ENCODE results near the gene TBX4. TPM values are rescaled to one million over a fixed set of nuclear protein-coding genes. Genes with fewer than 3 reads are reported as not detected.

The TBX4 gene
- total RNA-seq, 1 experiment from 2014 or later, result not detected

DNA sequence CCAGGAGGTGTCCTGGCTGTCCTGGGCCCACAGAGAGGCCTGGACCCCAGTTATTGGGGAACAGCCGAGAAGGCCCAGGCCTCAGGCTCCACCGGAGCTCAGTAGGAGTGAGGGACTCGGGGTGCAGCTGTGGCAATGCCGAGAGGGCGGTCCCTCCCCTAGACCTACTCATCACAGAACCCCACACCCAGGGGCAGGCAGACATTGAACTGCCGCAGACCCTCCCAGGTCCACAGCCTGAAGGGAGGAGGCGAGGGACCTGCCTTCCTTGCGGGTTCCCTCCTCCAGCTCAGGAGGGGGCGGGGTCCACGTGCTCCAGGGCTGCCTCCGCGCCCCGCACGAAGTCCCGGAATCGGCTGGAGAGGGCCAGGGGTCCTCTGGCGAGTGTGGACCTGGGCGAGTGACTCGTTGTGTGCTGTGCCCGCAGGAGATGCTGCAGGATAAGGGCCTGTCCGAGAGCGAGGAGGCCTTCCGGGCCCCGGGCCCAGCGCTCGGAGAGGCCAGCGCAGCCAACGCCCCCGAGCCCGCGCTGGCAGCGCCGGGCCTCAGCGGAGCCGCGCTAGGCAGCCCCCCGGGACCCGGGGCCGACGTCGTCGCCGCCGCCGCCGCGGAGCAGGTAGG, 3.9 kb downstream of the TBX4 start:
- TF ChIP-seq, protein P1, sequence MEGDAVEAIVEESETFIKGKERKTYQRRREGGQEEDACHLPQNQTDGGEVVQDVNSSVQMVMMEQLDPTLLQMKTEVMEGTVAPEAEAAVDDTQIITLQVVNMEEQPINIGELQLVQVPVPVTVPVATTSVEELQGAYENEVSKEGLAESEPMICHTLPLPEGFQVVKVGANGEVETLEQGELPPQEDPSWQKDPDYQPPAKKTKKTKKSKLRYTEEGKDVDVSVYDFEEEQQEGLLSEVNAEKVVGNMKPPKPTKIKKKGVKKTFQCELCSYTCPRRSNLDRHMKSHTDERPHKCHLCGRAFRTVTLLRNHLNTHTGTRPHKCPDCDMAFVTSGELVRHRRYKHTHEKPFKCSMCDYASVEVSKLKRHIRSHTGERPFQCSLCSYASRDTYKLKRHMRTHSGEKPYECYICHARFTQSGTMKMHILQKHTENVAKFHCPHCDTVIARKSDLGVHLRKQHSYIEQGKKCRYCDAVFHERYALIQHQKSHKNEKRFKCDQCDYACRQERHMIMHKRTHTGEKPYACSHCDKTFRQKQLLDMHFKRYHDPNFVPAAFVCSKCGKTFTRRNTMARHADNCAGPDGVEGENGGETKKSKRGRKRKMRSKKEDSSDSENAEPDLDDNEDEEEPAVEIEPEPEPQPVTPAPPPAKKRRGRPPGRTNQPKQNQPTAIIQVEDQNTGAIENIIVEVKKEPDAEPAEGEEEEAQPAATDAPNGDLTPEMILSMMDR (IDR thresholded peaks at IDR 0.05; ENCODE audit: unreplicated experiment), result no peak
- no peak overlapping the region for H3K4me3 Mint-ChIP-seq (ENCODE audit: unreplicated experiment)
- BruUV-seq (replicated peaks), result no TSS peak
- intact Hi-C loops (cut with micrococcal nuclease), result no loop called here
- H3K4me1 Mint-ChIP-seq (ENCODE audit: insufficient read depth, unreplicated experiment), result no peaks in the 10 kb centered on the region
- H3K27ac Mint-ChIP-seq (ENCODE audit: low read depth, unreplicated experiment), result no peak overlapping the region
- H3K27me3 Mint-ChIP-seq (ENCODE audit: insufficient read depth, unreplicated experiment), result no peaks in the 10 kb centered on the region
- no peaks in the 10 kb centered on the region for H3K36me3 Mint-ChIP-seq (ENCODE audit: insufficient read depth, unreplicated experiment)
- POLR2A ChIA-PET, result no interaction called here
- CTCF ChIA-PET, result no interaction called here
- DNase-seq (ENCODE audit: unreplicated experiment), result no peak
- peaks cover 12% of the 10 kb centered on the region for H3K9me3 Mint-ChIP-seq (ENCODE audit: unreplicated experiment)

DNA sequence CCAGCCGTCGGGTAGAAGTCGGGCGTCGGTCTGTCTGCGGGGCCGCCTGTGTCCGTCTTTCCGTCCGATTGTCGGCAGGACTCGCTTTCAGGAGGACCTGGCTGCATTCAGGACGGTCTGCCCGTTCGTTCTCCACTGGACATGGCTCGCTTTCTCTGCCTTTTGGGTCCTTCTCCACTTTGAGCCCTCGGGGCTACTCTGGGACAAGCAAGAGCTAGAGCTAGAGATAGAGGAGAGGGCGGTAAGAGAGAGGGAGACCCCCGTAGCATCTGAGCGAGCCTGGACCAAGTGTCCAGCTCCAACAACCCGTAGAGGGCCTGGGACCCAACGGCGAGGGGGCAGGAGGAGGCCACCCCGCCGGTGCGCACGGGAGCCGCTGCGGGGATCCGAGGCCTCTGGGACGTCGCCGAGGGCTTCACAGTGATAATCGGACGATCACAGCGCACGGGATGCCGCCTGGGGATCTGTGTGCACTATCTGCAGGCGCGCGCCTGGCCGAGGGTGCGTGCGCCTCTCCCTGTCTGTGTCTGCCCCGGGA, 4.5 kb downstream of the TBX4 start:
- Mint-ChIP-seq H3K27ac (ENCODE audit: low read depth, unreplicated experiment) (no peak overlapping the region), H3K4me3 (ENCODE audit: unreplicated experiment) (no peak overlapping the region), H3K9me3 (ENCODE audit: unreplicated experiment) (peaks cover 12% of the 10 kb centered on the region), H3K27me3 (ENCODE audit: insufficient read depth, unreplicated experiment) (no peaks in the 10 kb centered on the region), H3K36me3 (ENCODE audit: insufficient read depth, unreplicated experiment) (no peaks in the 10 kb centered on the region), H3K4me1 (ENCODE audit: insufficient read depth, unreplicated experiment) (no peaks in the 10 kb centered on the region)
- no TSS peak for BruUV-seq (replicated peaks)
- CTCF ChIA-PET, result interaction anchor here (0.7 kb wide), 1 partner anchor 12 kb away, joined by 3 read pairs; no protein-coding TSS in a partner anchor
- intact Hi-C loops (cut with micrococcal nuclease), result no loop called here
- DNase-seq (ENCODE audit: unreplicated experiment), result no peak
- TF ChIP-seq, protein P1 (IDR thresholded peaks at IDR 0.05; ENCODE audit: unreplicated experiment), result no peak
- POLR2A ChIA-PET, result no interaction called here

DNA sequence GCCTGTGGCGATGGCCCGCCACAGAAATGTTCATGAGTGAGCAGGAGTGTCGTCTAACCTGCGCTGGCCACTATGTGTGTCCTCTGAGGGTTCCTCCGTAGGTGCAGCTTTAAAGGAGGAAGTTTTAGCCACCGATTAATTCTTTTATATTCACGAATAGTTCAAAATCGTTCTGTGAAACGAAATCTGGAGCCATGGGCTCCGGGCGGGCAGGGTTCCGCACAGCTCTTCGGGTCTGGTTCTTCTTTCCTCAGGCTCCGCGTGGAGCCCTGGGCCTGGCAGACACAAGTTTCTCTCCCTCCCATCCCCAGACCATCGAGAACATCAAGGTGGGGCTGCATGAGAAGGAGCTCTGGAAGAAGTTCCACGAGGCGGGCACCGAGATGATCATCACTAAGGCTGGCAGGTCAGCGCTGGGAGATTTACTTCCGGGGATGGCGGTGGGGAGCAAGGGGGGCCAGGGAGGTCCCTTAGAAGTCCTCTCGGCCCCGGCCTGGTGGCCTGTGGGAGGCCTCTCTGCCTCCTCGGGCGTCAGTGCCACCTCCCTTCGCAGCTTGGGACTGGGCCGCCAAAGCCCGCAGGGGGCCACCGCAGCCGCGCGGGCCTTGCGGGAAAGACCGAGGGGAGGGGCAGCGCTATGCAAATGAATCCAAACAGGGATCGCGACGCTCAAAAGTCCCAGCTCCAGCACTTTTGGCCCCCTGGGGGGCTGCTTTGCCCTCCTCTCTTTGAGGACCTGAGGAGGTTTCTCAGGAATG, 5.2 kb downstream of the TBX4 start:
- no peaks in the 10 kb centered on the region for H3K27me3 Mint-ChIP-seq (ENCODE audit: insufficient read depth, unreplicated experiment)
- no peaks in the 10 kb centered on the region for H3K36me3 Mint-ChIP-seq (ENCODE audit: insufficient read depth, unreplicated experiment)
- no peak overlapping the region for H3K27ac Mint-ChIP-seq (ENCODE audit: low read depth, unreplicated experiment)
- no peak for DNase-seq (ENCODE audit: unreplicated experiment)
- no peak overlapping the region for H3K4me3 Mint-ChIP-seq (ENCODE audit: unreplicated experiment)
- POLR2A ChIA-PET, result interaction anchor here (0.6 kb wide), 1 partner anchor 29 kb away, joined by 3 read pairs; no protein-coding TSS in a partner anchor
- TF ChIP-seq, protein P1 (IDR thresholded peaks at IDR 0.05; ENCODE audit: unreplicated experiment), result no peak
- CTCF ChIA-PET, result interaction anchor here (0.7 kb wide), 1 partner anchor 13 kb away, joined by 3 read pairs; no protein-coding TSS in a partner anchor
- no peaks in the 10 kb centered on the region for H3K4me1 Mint-ChIP-seq (ENCODE audit: insufficient read depth, unreplicated experiment)
- BruUV-seq (replicated peaks), result no TSS peak
- intact Hi-C loops (cut with micrococcal nuclease), result no loop called here
- peaks cover 12% of the 10 kb centered on the region for H3K9me3 Mint-ChIP-seq (ENCODE audit: unreplicated experiment)

DNA sequence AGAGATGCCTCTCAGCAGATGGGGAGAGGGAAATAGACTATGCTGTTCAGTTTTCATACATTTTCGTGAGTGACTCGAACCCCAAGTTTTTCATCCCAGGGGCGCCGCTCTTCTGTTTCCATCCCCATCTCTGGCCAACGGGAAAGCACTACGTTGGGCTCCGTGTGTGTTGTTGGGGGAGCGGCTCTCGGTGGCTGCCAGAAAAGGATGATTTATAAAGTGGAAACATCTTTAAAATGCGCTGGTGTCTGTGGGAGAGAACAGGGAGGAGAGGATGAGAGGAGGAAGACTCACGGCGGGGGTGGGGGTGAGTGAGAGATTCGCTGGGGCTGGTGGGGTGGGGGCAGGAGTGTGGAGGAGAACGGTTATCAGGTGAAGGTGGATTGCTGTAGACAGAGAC, 5.8 kb downstream of the TBX4 start:
- Mint-ChIP-seq H3K9me3 (ENCODE audit: unreplicated experiment) (peaks cover 12% of the 10 kb centered on the region), H3K27ac (ENCODE audit: low read depth, unreplicated experiment) (no peak overlapping the region), H3K36me3 (ENCODE audit: insufficient read depth, unreplicated experiment) (no peaks in the 10 kb centered on the region), H3K4me1 (ENCODE audit: insufficient read depth, unreplicated experiment) (no peaks in the 10 kb centered on the region), H3K27me3 (ENCODE audit: insufficient read depth, unreplicated experiment) (no peaks in the 10 kb centered on the region), H3K4me3 (ENCODE audit: unreplicated experiment) (no peak overlapping the region)
- POLR2A ChIA-PET, result interaction anchor here (0.6 kb wide), 1 partner anchor 29 kb away, joined by 3 read pairs; no protein-coding TSS in a partner anchor
- CTCF ChIA-PET, result no interaction called here
- TF ChIP-seq, protein P1 (IDR thresholded peaks at IDR 0.05; ENCODE audit: unreplicated experiment), result no peak
- BruUV-seq (replicated peaks), result no TSS peak
- no peak for DNase-seq (ENCODE audit: unreplicated experiment)
- intact Hi-C loops (cut with micrococcal nuclease), result no loop called here

Data from MCF 10A (cell line).